K562 (cell line): ENCODE results near the gene LARP4B. TPM values are rescaled to one million over a fixed set of nuclear protein-coding genes. Genes with fewer than 3 reads are reported as not detected.
A peak's percentile ranks its signal among the peaks of the same experiment; 100 is the strongest.

Source experiments
- ATAC-seq: fragments of 200-7000 bp; cut with Tn5 transposase; 3 replicates; pipeline ENCODE4 v1.9.1; 2020; ENCODE audit warnings: moderate library complexity
- BruUV-seq: library from RNA; stranded (reverse); fragments of 400-500 nt; replicated peaks from 2 replicates; lab custom pipeline; 2021; lab: Mats Ljungman, UMichigan
- CTCF ChIA-PET: fragments of 300-600 bp; formaldehyde crosslinking; extraction: SDS; loops from one replicate; lab custom pipeline; 2021; ENCODE audit warnings: low intra/inter-chr PET ratio; lab: Yijun Ruan, JAX
- POLR2A ChIA-PET: fragments of 300-600, 350-650 bp; sonication (Branson Sonifier 250); formaldehyde crosslinking; extraction: SDS; loops from one replicate; lab custom pipeline; 2021; ENCODE audit warnings: antibody characterized with exemption, inconsistent platforms; lab: Yijun Ruan, JAX
- DNase-seq, 4 experiments: peaks; one replicate each; pipeline versions ENCODE4 v3.0.0 to v3.0.0-alpha.2; 2011 to 2018; ENCODE audit warnings: low spot score in 3 of 4, mixed read lengths in 3 of 4; ENCODE audit errors: extremely low read depth in 1 of 4
- FAIRE-seq: peaks from 2 replicates; lab custom pipeline; 2011; peaks lifted over from hg19 to GRCh38; lab: Jason Lieb, UNC
- H2AFZ ChIP-seq: 2 replicates; pipeline ENCODE4 v1.6.0; 2011; ENCODE audit warnings: low read depth, low read length, control low read depth, inconsistent platforms
- H3K27ac ChIP-seq: fragments of 200-600 bp; 3 replicates; pipeline ENCODE4 v1.8.0; 2011; ENCODE audit warnings: low read depth, mild to moderate bottlenecking, control low read depth, inconsistent platforms, low read length, moderate library complexity, mixed read lengths; ENCODE audit errors: extremely low read depth
- H3K27me3 ChIP-seq, 2 experiments: fragments of 300-600 bp in 1 of 2; 2 replicates in 1 of 2; 3 replicates in 1 of 2; pipeline versions ENCODE4 v1.6.0 to v1.8.0; 2011; ENCODE audit warnings: inconsistent platforms in 2 of 2, low read length in 2 of 2, mild to moderate bottlenecking in 1 of 2, mixed read lengths in 1 of 2, moderate library complexity in 1 of 2; ENCODE audit not compliant: control insufficient read depth in 2 of 2, insufficient read depth in 2 of 2
- H3K36me3 ChIP-seq: fragments of 300-600 bp; 3 replicates; pipeline ENCODE4 v1.8.0; 2011; ENCODE audit warnings: mild to moderate bottlenecking, low read length, inconsistent platforms; ENCODE audit not compliant: control insufficient read depth, insufficient read depth
- H3K4me1 ChIP-seq, 2 experiments: fragments of 200-600 bp in 1 of 2; replicated peaks in 1 of 2; 2 replicates in 1 of 2; 3 replicates in 1 of 2; pipeline versions ENCODE4 v1.5.1 to v1.8.0; 2011; ENCODE audit warnings: inconsistent platforms in 2 of 2, low read length in 2 of 2, mild to moderate bottlenecking in 1 of 2, mixed read lengths in 1 of 2, moderate library complexity in 1 of 2; ENCODE audit not compliant: control insufficient read depth in 2 of 2, insufficient read depth in 2 of 2
- H3K4me2 ChIP-seq: 2 replicates; pipeline ENCODE4 v1.6.1; 2011; ENCODE audit warnings: low read length, control low read depth, inconsistent platforms, mixed read lengths; ENCODE audit not compliant: insufficient read depth
- H3K4me3 ChIP-seq: fragments of 200-600 bp; sonication (generic), shearing (Covaris generic); 2 replicates; pipeline ENCODE4 v1.5.1; 2016; ENCODE audit warnings: control low read depth, inconsistent platforms
- H3K79me2 ChIP-seq: fragments of 200-600 bp; 3 replicates; pipeline ENCODE4 v1.8.0; 2011; ENCODE audit warnings: low read length, inconsistent platforms; ENCODE audit not compliant: control insufficient read depth, insufficient read depth
- H3K9ac ChIP-seq, 2 experiments: 2 replicates each; pipeline versions ENCODE4 v1.6.0 to v1.6.1; 2011; ENCODE audit warnings: low read depth in 2 of 2, low read length in 2 of 2, control low read depth in 1 of 2, inconsistent platforms in 1 of 2, mild to moderate bottlenecking in 1 of 2, mixed read lengths in 1 of 2; ENCODE audit not compliant: insufficient read depth in 1 of 2
- H3K9me1 ChIP-seq: one replicate; pipeline ENCODE4 v1.6.0; 2011; ENCODE audit warnings: inconsistent platforms, mild to moderate bottlenecking, low read length, moderate library complexity; ENCODE audit not compliant: control insufficient read depth, insufficient read depth
- H3K9me3 ChIP-seq: replicated peaks from 2 replicates; pipeline ENCODE4 v1.5.1; 2011; ENCODE audit warnings: low read depth, low read length, inconsistent platforms; ENCODE audit not compliant: control insufficient read depth, insufficient read depth
- H4K20me1 ChIP-seq: replicated peaks from 2 replicates; pipeline ENCODE4 v1.6.1; 2011; ENCODE audit warnings: low read length, inconsistent platforms, mixed read lengths; ENCODE audit not compliant: control insufficient read depth, insufficient read depth
- CBFA2T3 ChIP-seq: fragments of 450-650 bp; IDR thresholded peaks from 2 replicates; pipeline ENCODE4 v1.6.1; 2017
- CREB1 ChIP-seq, 2 experiments: sonication (generic) in 1 of 2; formaldehyde crosslinking in 1 of 2; IDR thresholded peaks; 2 replicates each; pipeline versions ENCODE4 v1.6.1 to v1.8.0; 2012 to 2022; ENCODE audit warnings: inconsistent platforms in 1 of 2, mild to moderate bottlenecking in 1 of 2, missing genetic modification reagents in 1 of 2, moderate library complexity in 1 of 2
- HSF4 ChIP-seq: fragments of 250-450 bp; sonication (Bioruptor Pico); IDR thresholded peaks from 2 replicates; pipeline ENCODE4 v2.1.2; 2022; ENCODE audit warnings: mild to moderate bottlenecking, moderate library complexity, borderline replicate concordance
- JUND ChIP-seq, 2 experiments: IDR thresholded peaks; 2 replicates in 1 of 2; 3 replicates in 1 of 2; pipeline ENCODE4 v1.6.1; 2011; ENCODE audit warnings: borderline replicate concordance in 2 of 2, low read depth in 2 of 2, low read length in 2 of 2, improper control_type of control experiment in 1 of 2, missing biosample characterization in 1 of 2, missing genetic modification characterization in 1 of 2, missing genetic modification reagents in 1 of 2
- KDM2B ChIP-seq: fragments of 250-450 bp; sonication (Bioruptor Pico); IDR thresholded peaks from 2 replicates; pipeline ENCODE4 v1.8.0; 2021; ENCODE audit warnings: mild to moderate bottlenecking, moderate library complexity
- SMAD1 ChIP-seq: fragments of 150-350 bp; IDR thresholded peaks from 2 replicates; pipeline ENCODE4 v1.6.1; 2014; ENCODE audit warnings: low read length, low read depth; ENCODE audit not compliant: partially characterized antibody
- SP1 ChIP-seq: sonication (generic); formaldehyde crosslinking; IDR thresholded peaks from 2 replicates; pipeline ENCODE4 v1.8.1; 2022; ENCODE audit warnings: mild to moderate bottlenecking, missing genetic modification reagents
- SREBF1 ChIP-seq: fragments of 150-350 bp; IDR thresholded peaks from 2 replicates; pipeline ENCODE4 v1.6.1; 2014; ENCODE audit warnings: antibody characterized with exemption, low read depth, low read length, borderline replicate concordance
- ZNF165 ChIP-seq: fragments of 250-450 bp; sonication (Bioruptor Pico); IDR thresholded peaks from 2 replicates; pipeline ENCODE4 v1.4.0; 2020; ENCODE audit warnings: borderline replicate concordance
- ZNF75A ChIP-seq: fragments of 450-650 bp; formaldehyde crosslinking; IDR thresholded peaks from 2 replicates; pipeline ENCODE4 v1.4.0; 2020; ENCODE audit warnings: mild to moderate bottlenecking
- ZNF764 ChIP-seq: fragments of 250-450 bp; sonication (Bioruptor Pico); IDR thresholded peaks from 2 replicates; pipeline ENCODE4 v1.4.0; 2020; ENCODE audit warnings: low read depth, mild to moderate bottlenecking, moderate library complexity
- WGBS: fragments of 100-300 bp; shearing (Covaris generic); methylation state at CpG from one replicate; pipeline ENCODE4 v1.1.6; 2016; ENCODE audit warnings: low coverage, mixed read lengths; ENCODE audit not compliant: insufficient coverage; ENCODE audit errors: missing lambda C conversion rate; 5-methylcytosine and 5-hydroxymethylcytosine counted together
- in situ Hi-C: fragments of 300-500 bp; cut with MboI; formaldehyde crosslinking; loops from 4 replicates; pipeline ENCODE4 v1.15.0; 2018; ENCODE audit warnings: inconsistent platforms, mixed read lengths
- intact Hi-C: fragments of 100-400 bp; cut with micrococcal nuclease; formaldehyde crosslinking; loops from 2 replicates; pipeline ENCODE4 v1.14.2; 2022
- polyA plus RNA-seq, 8 experiments: library from polyadenylated mRNA; depleted of rRNA in 4 of 8; stranded (reverse) in 5 of 8; unstranded in 3 of 8; fragments of >200 nt; fragmentation: Nextera tagmentation in 2 of 8; fragmentation: Illumina TruSeq in 1 of 8; extraction: Ambion mirVana in 2 of 8; extraction: Trizol in 1 of 8; gene quantifications; 2 replicates each; pipeline versions ENCODE4 v1.2.1 to v1.2.3, GENCODE V29; 2011 to 2014; ENCODE audit warnings: inconsistent platforms in 1 of 8, missing spikeins in 1 of 8
- total RNA-seq, 7 experiments: library from RNA; depleted of rRNA in 6 of 7; stranded (reverse); fragments of >200 nt in 6 of 7; fragmentation: Illumina TruSeq in 2 of 7; extraction: Trizol in 2 of 7; gene quantifications; 2 replicates each; pipeline versions ENCODE4 v1.2.1 to v1.2.3, GENCODE V29; 2011 to 2021; ENCODE audit warnings: low replicate concordance in 1 of 7
- TF ChIP-seq, protein P1 (sequence below): fragments of 450-650 bp; IDR thresholded peaks from 2 replicates; pipeline ENCODE4 v1.7.1; 2018; ENCODE audit warnings: mild to moderate bottlenecking, low read depth; ENCODE audit not compliant: partially characterized antibody
- TF ChIP-seq, protein P2 (sequence below): fragments of 250-450 bp; sonication (Bioruptor Pico); IDR thresholded peaks from 2 replicates; pipeline ENCODE4 v1.5.0; 2020; ENCODE audit warnings: mild to moderate bottlenecking, borderline replicate concordance
- TF ChIP-seq, protein P3 (sequence below): fragments of 200-800 bp; sonication (Bioruptor generic); IDR thresholded peaks from 2 replicates; pipeline ENCODE4 v1.6.1; 2017; ENCODE audit warnings: missing genetic modification characterization, missing compliant biosample characterization

The LARP4B gene
- total and polyA plus RNA-seq, 9 of the 15 experiments (the other 6 are each of a cell fraction or from before 2014, with no cell fraction given): 11.8 to 130 (median 42.6) TPM

DNA sequence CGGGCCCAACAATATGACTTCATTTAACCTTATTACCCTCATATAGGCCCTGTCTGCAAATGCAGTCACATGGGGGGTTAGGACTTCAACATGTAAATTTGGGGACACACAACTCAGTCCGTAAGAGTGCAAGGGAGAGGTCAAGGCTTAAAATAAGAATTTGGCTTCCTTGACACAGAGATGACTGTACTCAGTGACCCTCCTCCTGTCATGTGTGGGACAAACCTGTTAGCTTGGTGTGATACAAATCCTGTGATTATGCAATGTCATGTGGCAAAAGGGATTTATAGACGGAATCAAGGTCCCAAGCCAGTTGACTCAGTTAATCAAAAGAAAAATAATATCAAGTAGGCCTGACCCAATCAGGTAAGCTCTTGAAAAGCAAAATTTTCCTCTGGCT, 30.8 kb upstream of the LARP4B start:
- Histone ChIP-seq H3K27me3 (peaks cover 29 to 42% of the 10 kb centered on the region in 2 experiments; a peak in 4 of 5 replicates), H3K9ac (no peak overlapping the region), H3K4me3 (no peak overlapping the region), H3K9me1 (no peaks in the 10 kb centered on the region), H3K36me3 (no peaks in the 10 kb centered on the region), H2AFZ (no peak overlapping the region), H3K27ac (no peak overlapping the region), H4K20me1 (no peaks in the 10 kb centered on the region), H3K4me1 (peaks cover 0 to 8% of the 10 kb centered on the region in 2 experiments; a peak in 3 of 5 replicates), H3K79me2 (no peaks in the 10 kb centered on the region), H3K9me3 (no peaks in the 10 kb centered on the region), H3K4me2 (no peak overlapping the region)
- DNase-seq (no peak), FAIRE-seq (peak; percentile 11), ATAC-seq (no peak)
- CTCF ChIA-PET: no interaction called here
- no TSS peak for BruUV-seq
- WGBS: 63% methylated on average over 3 of the region's 3 CpGs
- intact Hi-C loops: no loop called here
- TF ChIP-seq ZNF75A (CRISPR knock-in tag) (no peak), JUND (IDR thresholded peaks at IDR 0.05; ENCODE audit: borderline replicate concordance, low read depth, low read length) (no peak), JUND (tag; IDR thresholded peaks at IDR 0.05; ENCODE audit: borderline replicate concordance, low read depth, low read length) (no peak), CBFA2T3 (no peak), ZNF165 (CRISPR knock-in tag) (no peak), HSF4 (CRISPR knock-in tag) (no peak), KDM2B (CRISPR knock-in tag) (no peak), SP1 (CRISPR knock-in tag) (no peak), CREB1 (IDR thresholded peaks at IDR 0.05) (no peak), CREB1 (CRISPR knock-in tag; IDR thresholded peaks at IDR 0.05) (no peak), ZNF764 (CRISPR knock-in tag) (no peak), SREBF1 (no peak), SMAD1 (no peak)
- TF ChIP-seq, protein P1, sequence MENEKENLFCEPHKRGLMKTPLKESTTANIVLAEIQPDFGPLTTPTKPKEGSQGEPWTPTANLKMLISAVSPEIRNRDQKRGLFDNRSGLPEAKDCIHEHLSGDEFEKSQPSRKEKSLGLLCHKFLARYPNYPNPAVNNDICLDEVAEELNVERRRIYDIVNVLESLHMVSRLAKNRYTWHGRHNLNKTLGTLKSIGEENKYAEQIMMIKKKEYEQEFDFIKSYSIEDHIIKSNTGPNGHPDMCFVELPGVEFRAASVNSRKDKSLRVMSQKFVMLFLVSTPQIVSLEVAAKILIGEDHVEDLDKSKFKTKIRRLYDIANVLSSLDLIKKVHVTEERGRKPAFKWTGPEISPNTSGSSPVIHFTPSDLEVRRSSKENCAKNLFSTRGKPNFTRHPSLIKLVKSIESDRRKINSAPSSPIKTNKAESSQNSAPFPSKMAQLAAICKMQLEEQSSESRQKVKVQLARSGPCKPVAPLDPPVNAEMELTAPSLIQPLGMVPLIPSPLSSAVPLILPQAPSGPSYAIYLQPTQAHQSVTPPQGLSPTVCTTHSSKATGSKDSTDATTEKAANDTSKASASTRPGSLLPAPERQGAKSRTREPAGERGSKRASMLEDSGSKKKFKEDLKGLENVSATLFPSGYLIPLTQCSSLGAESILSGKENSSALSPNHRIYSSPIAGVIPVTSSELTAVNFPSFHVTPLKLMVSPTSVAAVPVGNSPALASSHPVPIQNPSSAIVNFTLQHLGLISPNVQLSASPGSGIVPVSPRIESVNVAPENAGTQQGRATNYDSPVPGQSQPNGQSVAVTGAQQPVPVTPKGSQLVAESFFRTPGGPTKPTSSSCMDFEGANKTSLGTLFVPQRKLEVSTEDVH: no peak
- TF ChIP-seq, protein P2, sequence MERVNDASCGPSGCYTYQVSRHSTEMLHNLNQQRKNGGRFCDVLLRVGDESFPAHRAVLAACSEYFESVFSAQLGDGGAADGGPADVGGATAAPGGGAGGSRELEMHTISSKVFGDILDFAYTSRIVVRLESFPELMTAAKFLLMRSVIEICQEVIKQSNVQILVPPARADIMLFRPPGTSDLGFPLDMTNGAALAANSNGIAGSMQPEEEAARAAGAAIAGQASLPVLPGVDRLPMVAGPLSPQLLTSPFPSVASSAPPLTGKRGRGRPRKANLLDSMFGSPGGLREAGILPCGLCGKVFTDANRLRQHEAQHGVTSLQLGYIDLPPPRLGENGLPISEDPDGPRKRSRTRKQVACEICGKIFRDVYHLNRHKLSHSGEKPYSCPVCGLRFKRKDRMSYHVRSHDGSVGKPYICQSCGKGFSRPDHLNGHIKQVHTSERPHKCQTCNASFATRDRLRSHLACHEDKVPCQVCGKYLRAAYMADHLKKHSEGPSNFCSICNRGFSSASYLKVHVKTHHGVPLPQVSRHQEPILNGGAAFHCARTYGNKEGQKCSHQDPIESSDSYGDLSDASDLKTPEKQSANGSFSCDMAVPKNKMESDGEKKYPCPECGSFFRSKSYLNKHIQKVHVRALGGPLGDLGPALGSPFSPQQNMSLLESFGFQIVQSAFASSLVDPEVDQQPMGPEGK (CRISPR knock-in tag): no peak
- TF ChIP-seq, protein P3, sequence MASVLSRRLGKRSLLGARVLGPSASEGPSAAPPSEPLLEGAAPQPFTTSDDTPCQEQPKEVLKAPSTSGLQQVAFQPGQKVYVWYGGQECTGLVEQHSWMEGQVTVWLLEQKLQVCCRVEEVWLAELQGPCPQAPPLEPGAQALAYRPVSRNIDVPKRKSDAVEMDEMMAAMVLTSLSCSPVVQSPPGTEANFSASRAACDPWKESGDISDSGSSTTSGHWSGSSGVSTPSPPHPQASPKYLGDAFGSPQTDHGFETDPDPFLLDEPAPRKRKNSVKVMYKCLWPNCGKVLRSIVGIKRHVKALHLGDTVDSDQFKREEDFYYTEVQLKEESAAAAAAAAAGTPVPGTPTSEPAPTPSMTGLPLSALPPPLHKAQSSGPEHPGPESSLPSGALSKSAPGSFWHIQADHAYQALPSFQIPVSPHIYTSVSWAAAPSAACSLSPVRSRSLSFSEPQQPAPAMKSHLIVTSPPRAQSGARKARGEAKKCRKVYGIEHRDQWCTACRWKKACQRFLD (CRISPR knock-in tag): no peak
- in situ Hi-C loops: no loop called here
- POLR2A ChIA-PET: interaction anchor here (1.2 kb wide), 2 partner anchors 11 to 27 kb away, joined by 3 to 4 read pairs; no protein-coding TSS in a partner anchor
